HG03565 (cell line): ENCODE results near the gene APP.

Experiments used
- ATAC-seq: cut with Tn5 transposase; IDR thresholded peaks from one replicate; pipeline ENCODE4 v1.9.1; 2021; ENCODE audit warnings: mild to moderate bottlenecking, moderate library complexity; ENCODE audit not compliant: unreplicated experiment

Gene APP

DNA sequence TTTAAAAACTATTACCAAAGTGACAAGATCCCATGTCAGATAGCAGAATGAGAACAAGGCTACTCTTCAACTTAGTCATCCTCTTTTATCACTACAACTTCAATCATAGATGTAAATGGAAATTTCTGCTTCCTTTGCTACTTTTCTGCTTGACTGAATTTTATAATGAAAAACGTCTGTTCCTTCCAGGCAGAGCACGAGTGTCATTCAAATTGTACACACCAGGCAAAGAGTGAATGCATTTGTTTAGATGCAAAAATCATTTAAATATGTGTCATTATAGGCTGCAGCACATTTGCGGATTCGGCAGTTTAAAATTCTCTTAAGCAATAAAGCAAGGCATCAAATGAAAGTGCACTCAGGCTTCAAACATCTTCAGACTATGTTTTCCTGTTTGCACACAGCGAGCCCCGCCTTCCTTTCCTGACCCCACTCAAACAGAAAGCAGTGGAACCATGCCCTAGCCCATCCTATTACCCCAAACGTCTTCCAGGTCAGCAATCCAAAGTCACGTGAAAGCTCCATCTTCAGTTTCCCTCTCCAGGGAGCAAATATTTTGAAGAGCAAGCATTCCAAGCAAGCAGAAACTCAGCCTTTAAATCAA is 99.6 kb downstream of the APP start:
- no peak for ATAC-seq

- no peak for ATAC-seq
These were observed 100.4 kb downstream of the APP start for GRCh38 chr21:26070121-26070520.

GRCh38 chr21:26068776-26069175 is 101.8 kb downstream of the APP start:
- no peak for ATAC-seq

- no peak for ATAC-seq
These were observed 102.6 kb downstream of the APP start for GRCh38 chr21:26067836-26068594.

GRCh38 chr21:26064506-26064905 is 106.1 kb downstream of the APP start:
- ATAC-seq: no peak

DNA sequence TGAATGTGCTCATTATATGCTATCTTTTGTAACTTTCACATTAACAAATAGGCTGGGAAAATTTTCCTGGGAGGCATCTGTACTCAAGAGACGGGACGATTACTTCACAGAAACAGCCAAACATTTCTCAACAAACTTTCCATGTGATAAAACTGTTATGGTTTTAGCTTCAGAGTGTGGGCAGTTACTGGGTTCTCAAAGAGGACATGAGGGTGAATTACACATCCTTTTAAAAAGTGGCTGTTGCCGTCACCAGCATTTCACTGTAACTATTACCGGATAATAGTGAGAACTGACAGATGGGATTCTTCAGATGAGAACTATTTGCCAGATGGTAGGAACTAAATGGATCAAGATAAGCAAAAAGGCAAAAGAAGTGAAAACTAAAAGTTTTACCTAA is 109.1 kb downstream of the APP start:
- ATAC-seq: no peak

DNA sequence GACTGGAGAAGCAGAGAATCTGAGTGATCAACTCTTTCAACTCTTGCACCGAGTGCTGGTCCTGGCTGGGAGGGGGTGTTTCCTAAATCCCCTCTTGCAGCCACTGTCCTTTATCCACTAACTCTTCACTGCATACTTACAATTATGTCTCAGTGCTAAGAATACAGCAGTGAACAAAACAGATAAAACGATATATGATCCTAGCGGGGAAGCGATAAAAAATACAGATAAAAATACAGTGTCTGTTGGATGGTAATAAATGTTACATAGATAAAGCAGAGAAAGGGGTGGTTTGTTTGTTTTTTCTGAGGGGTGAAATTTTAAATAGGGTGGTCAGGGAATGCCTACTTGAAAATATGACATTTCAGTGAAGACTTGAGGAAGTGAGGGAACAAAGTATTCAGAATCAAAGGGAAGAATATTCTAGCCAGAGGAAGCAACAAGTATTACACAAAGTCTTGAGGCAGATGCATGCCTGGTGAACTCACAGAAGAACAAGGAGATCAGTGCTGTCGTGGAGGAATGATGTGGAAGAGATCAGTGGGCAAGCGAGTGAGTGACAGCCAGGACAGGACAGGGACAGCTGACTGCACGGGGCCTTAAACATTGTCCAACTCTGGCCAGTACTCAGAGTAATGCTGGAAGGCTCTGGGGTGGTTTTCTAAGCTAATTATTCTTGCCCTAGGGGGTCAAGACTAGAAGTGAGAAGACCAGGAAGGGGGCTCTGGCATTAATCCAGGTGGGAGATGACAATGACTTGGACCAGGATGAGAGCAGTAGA is 110.0 kb downstream of the APP start:
- no peak for ATAC-seq

GRCh38 chr21:26057477-26058170 is 112.9 kb downstream of the APP start:
- no peak for ATAC-seq

DNA sequence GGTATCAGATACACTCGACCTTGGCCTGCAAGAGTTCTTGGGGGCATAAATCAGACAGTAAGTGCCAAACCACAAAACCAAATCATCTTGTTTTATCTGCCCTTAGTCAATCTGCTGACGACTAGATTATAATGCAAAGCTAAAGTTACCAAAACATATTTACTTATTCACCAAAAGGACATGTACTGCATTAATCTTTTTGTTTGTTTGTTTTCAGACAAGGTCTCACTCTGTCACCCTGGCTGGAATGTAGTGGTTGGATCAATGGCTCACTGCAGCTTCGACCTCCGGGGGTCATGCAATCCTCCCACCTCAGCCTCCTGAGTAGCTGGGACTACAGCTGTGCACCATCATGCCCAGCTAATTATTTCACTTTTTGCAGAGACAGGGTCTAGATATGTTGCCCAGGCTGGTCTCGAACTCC is 114.7 kb downstream of the APP start:
- ATAC-seq: no peak

- ATAC-seq: no peak
These were observed 115.6 kb downstream of the APP start for GRCh38 chr21:26055010-26055409.

DNA sequence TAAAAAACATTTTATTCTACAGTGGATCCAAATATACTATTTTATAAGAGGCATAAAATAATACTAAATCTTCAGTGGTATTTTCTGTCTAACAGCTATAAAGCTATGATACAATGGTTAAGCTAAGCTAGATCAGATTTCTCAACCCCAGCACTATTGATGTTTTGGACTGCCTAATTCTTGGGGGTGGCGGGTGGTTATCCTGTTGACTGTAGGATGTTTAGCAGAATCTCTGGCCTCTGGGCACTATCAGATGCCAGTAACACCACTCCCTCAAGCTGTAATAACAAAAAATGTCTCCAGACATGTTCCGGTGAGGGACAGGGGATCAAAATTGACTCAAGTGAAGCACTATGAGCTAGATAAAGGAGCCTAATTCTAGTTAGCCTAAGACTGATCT is 118.5 kb downstream of the APP start:
- no peak for ATAC-seq

- ATAC-seq: no peak
These were observed 119.7 kb downstream of the APP start for GRCh38 chr21:26050857-26051256.

DNA sequence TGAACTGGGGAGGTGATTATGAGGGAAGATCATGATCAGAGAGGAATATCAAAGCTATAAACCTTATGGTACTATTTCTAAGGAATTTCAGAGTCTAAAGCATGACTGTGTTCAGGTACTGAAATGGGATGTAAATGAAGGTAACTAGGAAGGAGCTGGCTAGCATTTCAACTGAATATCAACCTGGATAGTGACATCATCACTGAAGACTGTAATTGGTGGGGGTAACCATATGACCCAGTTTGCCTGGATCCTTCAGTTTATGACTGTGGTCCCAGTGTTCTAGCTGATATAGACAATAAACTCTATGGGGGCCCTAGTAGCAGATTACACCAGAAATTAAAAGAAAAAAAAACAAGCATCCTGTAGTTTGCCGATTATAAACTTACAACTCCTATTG is 120.8 kb downstream of the APP start:
- no peak for ATAC-seq

- ATAC-seq: no peak
These were observed 123.1 kb downstream of the APP start for GRCh38 chr21:26047279-26047967.

DNA sequence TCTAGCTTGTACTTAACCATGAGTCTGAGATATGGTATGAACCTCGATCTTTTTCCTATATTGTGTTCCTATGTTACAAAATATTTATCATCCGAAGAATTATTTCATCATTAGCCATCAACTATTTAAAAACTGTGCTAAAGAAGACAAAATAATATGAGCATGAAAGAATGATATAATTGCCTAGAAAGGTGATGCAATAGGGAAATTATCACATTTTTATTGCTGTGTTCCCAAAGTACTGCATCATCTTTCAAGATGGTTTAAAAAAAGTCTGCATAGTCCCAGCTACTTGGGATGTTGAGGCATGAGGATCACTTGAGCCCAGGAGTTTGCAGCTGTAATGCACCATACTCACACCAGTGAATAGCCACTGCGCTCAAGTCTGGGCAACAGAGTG is 126.7 kb downstream of the APP start:
- no peak for ATAC-seq

DNA sequence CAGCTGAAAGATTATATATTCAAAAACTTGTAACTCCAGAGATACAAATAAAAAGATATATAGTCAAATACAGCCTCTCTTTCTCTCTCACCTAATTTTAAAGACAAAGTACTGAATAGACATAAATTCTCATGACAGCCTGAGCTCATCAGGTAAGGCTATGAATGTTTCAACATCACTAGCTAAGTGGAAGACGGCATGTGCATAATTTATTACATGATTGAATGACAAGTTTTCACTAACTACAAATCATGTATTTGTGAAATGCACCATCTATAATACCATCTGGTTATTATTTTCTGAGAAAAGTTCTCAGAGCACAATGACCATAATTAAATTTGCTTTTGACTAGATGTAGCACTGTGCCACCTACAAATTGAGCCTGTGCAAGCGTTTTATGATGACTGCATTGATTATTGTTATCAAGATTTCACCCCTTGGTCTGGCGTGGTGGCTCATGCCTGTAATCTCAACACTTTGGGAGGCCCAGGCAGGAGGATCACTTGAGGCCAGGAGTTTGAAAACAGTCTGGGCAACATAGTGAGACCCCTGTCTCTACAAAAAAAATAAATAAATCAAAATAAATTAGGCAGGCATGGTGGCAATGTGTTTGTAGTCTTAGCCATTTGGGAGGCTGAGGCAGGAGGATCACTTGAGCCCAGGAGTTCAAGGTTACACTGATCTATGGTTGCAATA is 128.2 kb downstream of the APP start:
- no peak for ATAC-seq

DNA sequence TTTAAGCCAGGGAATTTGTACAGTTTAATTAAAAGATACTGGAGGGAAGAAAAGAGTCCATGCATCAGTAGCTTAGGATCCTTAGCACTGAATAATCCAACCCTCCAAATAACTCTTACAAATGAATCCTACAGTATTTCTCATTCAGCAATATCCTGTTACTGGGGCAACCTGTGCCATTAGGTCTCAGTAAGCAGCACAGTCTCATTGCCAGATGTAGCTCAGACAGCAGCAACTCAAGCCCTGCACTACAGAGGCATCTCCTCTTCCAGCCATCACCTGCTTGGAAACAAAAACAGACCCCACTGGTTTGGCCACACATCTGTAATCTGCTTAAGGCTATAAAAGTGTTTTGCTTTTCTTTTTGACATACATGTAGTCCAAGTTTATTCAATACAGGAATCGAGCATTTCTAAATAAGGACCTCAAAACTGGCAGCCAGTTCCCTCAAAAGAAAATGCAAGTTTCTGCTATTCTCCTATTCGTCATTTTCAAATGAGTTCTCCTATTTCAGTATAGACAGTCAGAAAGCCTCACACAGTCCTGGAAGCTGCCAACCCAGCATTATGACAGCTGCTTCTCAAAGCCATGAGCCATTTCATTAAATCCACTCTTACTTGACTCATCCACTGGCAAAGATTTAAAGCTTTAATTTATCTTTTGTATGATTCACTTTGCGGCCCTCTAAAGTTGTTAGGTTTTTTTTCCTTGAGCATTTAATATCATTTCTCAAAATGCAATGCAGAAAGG is 129.0 kb downstream of the APP start:
- ATAC-seq: no peak

DNA sequence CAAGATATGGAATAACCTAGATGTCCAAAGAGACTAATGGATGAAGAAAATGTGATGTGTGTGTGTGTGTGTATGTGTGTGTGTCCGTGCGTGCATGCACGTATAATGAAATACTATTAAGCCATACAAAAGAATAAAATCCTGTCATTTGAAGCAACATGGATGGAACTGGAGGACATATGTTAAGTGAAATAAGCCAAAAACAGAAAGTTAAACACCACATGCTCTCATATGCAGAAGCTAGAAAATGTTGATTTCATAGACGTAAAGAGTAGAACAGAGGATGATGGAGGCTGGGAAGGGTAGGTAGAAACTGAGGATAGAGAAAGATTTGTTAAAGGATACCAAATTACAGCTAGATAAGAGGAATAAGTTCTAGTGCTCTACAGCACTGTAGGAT is 133.7 kb downstream of the APP start:
- no peak for ATAC-seq

- no peak for ATAC-seq
These were observed 138.3 kb downstream of the APP start for GRCh38 chr21:26032263-26032662.

GRCh38 chr21:26028183-26028582 is 142.4 kb downstream of the APP start:
- ATAC-seq: no peak
